A549 (cell line): ENCODE results near the gene VPS13A. TPM values are rescaled to one million over a fixed set of nuclear protein-coding genes. Genes with fewer than 3 reads are reported as not detected.

Source experiments
- ATAC-seq, 2 experiments: fragments of 200-7000 bp in 1 of 2; fragments of >200 bp in 1 of 2; cut with Nextera tagmentation in 1 of 2; cut with Tn5 transposase in 1 of 2; 3 replicates each; pipeline versions ENCODE4 v1.8.0 to v1.9.1; 2018 to 2020; ENCODE audit warnings: mild to moderate bottlenecking in 1 of 2, moderate library complexity in 1 of 2
- CTCF ChIA-PET: fragments of 300-600 bp; sonication (Branson Sonifier 250); formaldehyde crosslinking; extraction: SDS; loops from one replicate; lab custom pipeline; 2021; ENCODE audit warnings: antibody characterized with exemption, inconsistent platforms; lab: Yijun Ruan, JAX
- POLR2A ChIA-PET: fragments of 350-600 bp; formaldehyde crosslinking; extraction: SDS; loops from one replicate; lab custom pipeline; 2021; ENCODE audit warnings: antibody characterized with exemption, inconsistent platforms; lab: Yijun Ruan, JAX
- DNase-seq, 2 experiments: peaks; one replicate each; pipeline versions ENCODE4 v3.0.0 to v3.0.0-alpha.2; 2011 to 2016; ENCODE audit warnings: low read depth in 1 of 2, low spot score in 1 of 2
- FAIRE-seq: peaks from 2 replicates; lab custom pipeline; 2011; peaks lifted over from hg19 to GRCh38; lab: Jason Lieb, UNC
- H3K27ac ChIP-seq, 2 experiments: fragments of >200 bp; sonication (Bioruptor Twin); formaldehyde crosslinking; 3 replicates each; pipeline ENCODE4 v1.5.1; 2016 to 2017
- H3K4me1 ChIP-seq: fragments of >200 bp; sonication (Bioruptor Twin); formaldehyde crosslinking; 3 replicates; pipeline ENCODE4 v1.6.1; 2016
- H3K4me2 ChIP-seq: fragments of >200 bp; sonication (Bioruptor Twin); formaldehyde crosslinking; 3 replicates; pipeline ENCODE4 v1.6.1; 2016
- H3K4me3 ChIP-seq: fragments of >200 bp; sonication (Bioruptor Twin); formaldehyde crosslinking; 3 replicates; pipeline ENCODE4 v1.5.1; 2016
- H3K9me3 ChIP-seq: fragments of >200 bp; sonication (Bioruptor Twin); formaldehyde crosslinking; 3 replicates; pipeline ENCODE4 v1.6.1; 2016
- BHLHE40 ChIP-seq: IDR thresholded peaks from 2 replicates; pipeline ENCODE4 v1.6.1; 2012; ENCODE audit warnings: low read depth, low read length, inconsistent platforms
- CHD2 ChIP-seq: fragments of 150-350 bp; IDR thresholded peaks from 2 replicates; pipeline ENCODE4 v1.6.1; 2014; ENCODE audit warnings: low read length; ENCODE audit not compliant: partially characterized antibody
- EP300 ChIP-seq, 2 experiments: fragments of >200 bp; sonication (Bioruptor Twin); formaldehyde crosslinking; IDR thresholded peaks; 2 replicates in 1 of 2; 3 replicates in 1 of 2; pipeline ENCODE4 v1.6.1; 2016 to 2017
- FOSB ChIP-seq: fragments of 250-450 bp; sonication (Bioruptor Pico); IDR thresholded peaks from 2 replicates; pipeline ENCODE4 v1.5.0; 2020; ENCODE audit warnings: mild to moderate bottlenecking, moderate library complexity
- FOSL2 ChIP-seq, 2 experiments: fragments of 450-650 bp in 1 of 2; fragments of >200 bp in 1 of 2; sonication (Bioruptor Twin) in 1 of 2; formaldehyde crosslinking; IDR thresholded peaks; 2 replicates each; pipeline versions ENCODE4 v1.5.0 to v1.6.1; 2016 to 2020; ENCODE audit warnings: mild to moderate bottlenecking in 1 of 2, moderate library complexity in 1 of 2
- GATA3 ChIP-seq: IDR thresholded peaks from 2 replicates; pipeline ENCODE4 v1.6.1; 2012; ENCODE audit warnings: borderline replicate concordance
- HOXA7 ChIP-seq: fragments of 250-450 bp; sonication (Bioruptor Pico); IDR thresholded peaks from 2 replicates; pipeline ENCODE4 v1.5.0; 2020; ENCODE audit warnings: mild to moderate bottlenecking, moderate library complexity
- MAFK ChIP-seq: fragments of 450-650 bp; IDR thresholded peaks from 2 replicates; pipeline ENCODE4 v1.6.1; 2014; ENCODE audit not compliant: partially characterized antibody
- MAZ ChIP-seq: fragments of 150-350 bp; IDR thresholded peaks from 2 replicates; pipeline ENCODE4 v1.6.1; 2014; ENCODE audit warnings: antibody characterized with exemption, low read depth, low read length, borderline replicate concordance
- MYC ChIP-seq: IDR thresholded peaks from 2 replicates; pipeline ENCODE4 v1.6.1; 2012; ENCODE audit warnings: mild to moderate bottlenecking, inconsistent platforms, low read length, improper control_type of control experiment, borderline replicate concordance
- NFE2L2 ChIP-seq: fragments of 150-350 bp; conservative IDR thresholded peaks from 2 replicates; pipeline ENCODE4 v1.6.1; 2014; ENCODE audit warnings: low read length
- PHF8 ChIP-seq: fragments of 200-600 bp; sonication (generic); IDR thresholded peaks from 2 replicates; pipeline ENCODE4 v1.6.1; 2016; ENCODE audit warnings: low read depth, mild to moderate bottlenecking, antibody characterized with exemption, moderate library complexity, borderline replicate concordance
- POLR2AphosphoS2 ChIP-seq: conservative IDR thresholded peaks from 2 replicates; pipeline ENCODE4 v1.6.1; 2012; ENCODE audit warnings: low read length, improper control_type of control experiment, inconsistent platforms
- RAD21 ChIP-seq, 2 experiments: fragments of >200 bp in 1 of 2; sonication (Bioruptor Twin) in 1 of 2; formaldehyde crosslinking in 1 of 2; IDR thresholded peaks in 1 of 2; conservative IDR thresholded peaks in 1 of 2; 2 replicates in 1 of 2; 3 replicates in 1 of 2; pipeline ENCODE4 v1.6.1; 2012 to 2018; ENCODE audit warnings: inconsistent platforms in 1 of 2
- RFX5 ChIP-seq: fragments of 450-650 bp; IDR thresholded peaks from 2 replicates; pipeline ENCODE4 v1.7.1; 2014; ENCODE audit warnings: antibody characterized with exemption, mild to moderate bottlenecking, moderate library complexity
- RNF2 ChIP-seq: fragments of 200-600 bp; sonication (generic); IDR thresholded peaks from 2 replicates; pipeline ENCODE4 v1.6.1; 2016; ENCODE audit warnings: low read depth, mild to moderate bottlenecking, antibody characterized with exemption, moderate library complexity, borderline replicate concordance
- TFCP2L1 ChIP-seq: fragments of 250-450 bp; sonication (Bioruptor Pico); IDR thresholded peaks from 2 replicates; pipeline ENCODE4 v1.5.0; 2021; ENCODE audit warnings: mild to moderate bottlenecking
- ZC3H11A ChIP-seq: fragments of 450-650 bp; IDR thresholded peaks from 2 replicates; pipeline ENCODE4 v1.6.1; 2014; ENCODE audit warnings: antibody characterized with exemption, mild to moderate bottlenecking
- WGBS: methylation state at CpG from one replicate; pipeline ENCODE4 v1.1.6; 2017; ENCODE audit errors: missing lambda C conversion rate; 5-methylcytosine and 5-hydroxymethylcytosine counted together
- polyA plus RNA-seq, 4 experiments: library from polyadenylated mRNA; depleted of rRNA in 3 of 4; stranded (reverse); fragments of >200 nt; fragmentation: RNase III in 1 of 4; extraction: RNeasy Plus Mini Kit Qiagen cat#74134 plus additional on column Dnase treatment in 1 of 4; gene quantifications; 2 replicates in 3 of 4; 3 replicates in 1 of 4; pipeline ENCODE4 v1.2.3, GENCODE V29; 2011 to 2017
- TF ChIP-seq, protein P1 (sequence below): fragments of >200 bp; sonication (Bioruptor Twin); formaldehyde crosslinking; IDR thresholded peaks from 3 replicates; pipeline ENCODE4 v1.6.1; 2016
- TF ChIP-seq, protein P2 (sequence below): fragments of >200 bp; sonication (Bioruptor Twin); formaldehyde crosslinking; IDR thresholded peaks from 3 replicates; pipeline ENCODE4 v1.5.1; 2016
- TF ChIP-seq, protein P3 (sequence below): IDR thresholded peaks from 2 replicates; pipeline ENCODE4 v1.6.1; 2012
- TF ChIP-seq, protein P4 (sequence below): fragments of 150-350 bp; IDR thresholded peaks from 2 replicates; pipeline ENCODE4 v1.6.1; 2014; ENCODE audit warnings: low read depth, mild to moderate bottlenecking, low read length
- TF ChIP-seq, protein P5 (sequence below): IDR thresholded peaks from 2 replicates; pipeline ENCODE4 v1.6.1; 2012
- TF ChIP-seq, protein P6 (sequence below): fragments of 200-600 bp; sonication (generic); IDR thresholded peaks from 2 replicates; pipeline ENCODE4 v1.6.1; 2016; ENCODE audit warnings: antibody characterized with exemption, mild to moderate bottlenecking, moderate library complexity

Gene VPS13A
- polyA plus RNA-seq, 2 of the 4 experiments (the other 2 are of a cell fraction): 12.3 to 66.6 TPM

- ATAC-seq (no peak), DNase-seq (no peak), FAIRE-seq (no peak)
- H3K27ac ChIP-seq: no peak overlapping the region
- TF ChIP-seq, protein P1, sequence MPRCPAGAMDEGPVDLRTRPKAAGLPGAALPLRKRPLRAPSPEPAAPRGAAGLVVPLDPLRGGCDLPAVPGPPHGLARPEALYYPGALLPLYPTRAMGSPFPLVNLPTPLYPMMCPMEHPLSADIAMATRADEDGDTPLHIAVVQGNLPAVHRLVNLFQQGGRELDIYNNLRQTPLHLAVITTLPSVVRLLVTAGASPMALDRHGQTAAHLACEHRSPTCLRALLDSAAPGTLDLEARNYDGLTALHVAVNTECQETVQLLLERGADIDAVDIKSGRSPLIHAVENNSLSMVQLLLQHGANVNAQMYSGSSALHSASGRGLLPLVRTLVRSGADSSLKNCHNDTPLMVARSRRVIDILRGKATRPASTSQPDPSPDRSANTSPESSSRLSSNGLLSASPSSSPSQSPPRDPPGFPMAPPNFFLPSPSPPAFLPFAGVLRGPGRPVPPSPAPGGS: no peak
- TF ChIP-seq, protein P2, sequence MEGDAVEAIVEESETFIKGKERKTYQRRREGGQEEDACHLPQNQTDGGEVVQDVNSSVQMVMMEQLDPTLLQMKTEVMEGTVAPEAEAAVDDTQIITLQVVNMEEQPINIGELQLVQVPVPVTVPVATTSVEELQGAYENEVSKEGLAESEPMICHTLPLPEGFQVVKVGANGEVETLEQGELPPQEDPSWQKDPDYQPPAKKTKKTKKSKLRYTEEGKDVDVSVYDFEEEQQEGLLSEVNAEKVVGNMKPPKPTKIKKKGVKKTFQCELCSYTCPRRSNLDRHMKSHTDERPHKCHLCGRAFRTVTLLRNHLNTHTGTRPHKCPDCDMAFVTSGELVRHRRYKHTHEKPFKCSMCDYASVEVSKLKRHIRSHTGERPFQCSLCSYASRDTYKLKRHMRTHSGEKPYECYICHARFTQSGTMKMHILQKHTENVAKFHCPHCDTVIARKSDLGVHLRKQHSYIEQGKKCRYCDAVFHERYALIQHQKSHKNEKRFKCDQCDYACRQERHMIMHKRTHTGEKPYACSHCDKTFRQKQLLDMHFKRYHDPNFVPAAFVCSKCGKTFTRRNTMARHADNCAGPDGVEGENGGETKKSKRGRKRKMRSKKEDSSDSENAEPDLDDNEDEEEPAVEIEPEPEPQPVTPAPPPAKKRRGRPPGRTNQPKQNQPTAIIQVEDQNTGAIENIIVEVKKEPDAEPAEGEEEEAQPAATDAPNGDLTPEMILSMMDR: no peak
- TF ChIP-seq MAFK: no peak
- TF ChIP-seq PHF8: no peak
- TF ChIP-seq POLR2AphosphoS2: no peak
- no peak for TF ChIP-seq RAD21 (conservative IDR thresholded peaks at IDR 0.05 in 1 of 2, IDR thresholded peaks at IDR 0.05 in 1 of 2)
- no peak for TF ChIP-seq CHD2
- TF ChIP-seq TFCP2L1 (CRISPR knock-in tag): no peak
- no peak for TF ChIP-seq MYC
- no peak for TF ChIP-seq FOSL2 (IDR thresholded peaks at IDR 0.05)
- no peak for TF ChIP-seq FOSL2 (CRISPR knock-in tag; IDR thresholded peaks at IDR 0.05)
- TF ChIP-seq RNF2: no peak
- no peak for TF ChIP-seq EP300 (IDR thresholded peaks at IDR 0.05)
- TF ChIP-seq, protein P3, sequence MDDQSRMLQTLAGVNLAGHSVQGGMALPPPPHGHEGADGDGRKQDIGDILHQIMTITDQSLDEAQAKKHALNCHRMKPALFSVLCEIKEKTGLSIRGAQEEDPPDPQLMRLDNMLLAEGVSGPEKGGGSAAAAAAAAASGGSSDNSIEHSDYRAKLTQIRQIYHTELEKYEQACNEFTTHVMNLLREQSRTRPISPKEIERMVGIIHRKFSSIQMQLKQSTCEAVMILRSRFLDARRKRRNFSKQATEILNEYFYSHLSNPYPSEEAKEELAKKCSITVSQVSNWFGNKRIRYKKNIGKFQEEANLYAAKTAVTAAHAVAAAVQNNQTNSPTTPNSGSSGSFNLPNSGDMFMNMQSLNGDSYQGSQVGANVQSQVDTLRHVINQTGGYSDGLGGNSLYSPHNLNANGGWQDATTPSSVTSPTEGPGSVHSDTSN: no peak
- TF ChIP-seq, protein P4, sequence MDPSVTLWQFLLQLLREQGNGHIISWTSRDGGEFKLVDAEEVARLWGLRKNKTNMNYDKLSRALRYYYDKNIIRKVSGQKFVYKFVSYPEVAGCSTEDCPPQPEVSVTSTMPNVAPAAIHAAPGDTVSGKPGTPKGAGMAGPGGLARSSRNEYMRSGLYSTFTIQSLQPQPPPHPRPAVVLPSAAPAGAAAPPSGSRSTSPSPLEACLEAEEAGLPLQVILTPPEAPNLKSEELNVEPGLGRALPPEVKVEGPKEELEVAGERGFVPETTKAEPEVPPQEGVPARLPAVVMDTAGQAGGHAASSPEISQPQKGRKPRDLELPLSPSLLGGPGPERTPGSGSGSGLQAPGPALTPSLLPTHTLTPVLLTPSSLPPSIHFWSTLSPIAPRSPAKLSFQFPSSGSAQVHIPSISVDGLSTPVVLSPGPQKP: no peak
- TF ChIP-seq FOSB (CRISPR knock-in tag): no peak
- TF ChIP-seq, protein P5, sequence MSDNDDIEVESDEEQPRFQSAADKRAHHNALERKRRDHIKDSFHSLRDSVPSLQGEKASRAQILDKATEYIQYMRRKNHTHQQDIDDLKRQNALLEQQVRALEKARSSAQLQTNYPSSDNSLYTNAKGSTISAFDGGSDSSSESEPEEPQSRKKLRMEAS: no peak
- no peak overlapping the region for H3K4me2 ChIP-seq
- ChIA-PET POLR2A (no interaction called here), CTCF (interaction anchor here (0.6 to 14.5 kb wide), 4 partner anchors 9 to 317 kb away, joined by 3 to 238 read pairs (median 68); no protein-coding TSS in a partner anchor)
- H3K4me3 ChIP-seq: no peak overlapping the region
- no peaks in the 10 kb centered on the region for H3K9me3 ChIP-seq
- WGBS: 74% methylated on average over 3 of the region's 3 CpGs
- H3K4me1 ChIP-seq: no peaks in the 10 kb centered on the region
Measured at GRCh38 chr9:77435688-77436087, 258.4 kb downstream of the VPS13A start.

DNA sequence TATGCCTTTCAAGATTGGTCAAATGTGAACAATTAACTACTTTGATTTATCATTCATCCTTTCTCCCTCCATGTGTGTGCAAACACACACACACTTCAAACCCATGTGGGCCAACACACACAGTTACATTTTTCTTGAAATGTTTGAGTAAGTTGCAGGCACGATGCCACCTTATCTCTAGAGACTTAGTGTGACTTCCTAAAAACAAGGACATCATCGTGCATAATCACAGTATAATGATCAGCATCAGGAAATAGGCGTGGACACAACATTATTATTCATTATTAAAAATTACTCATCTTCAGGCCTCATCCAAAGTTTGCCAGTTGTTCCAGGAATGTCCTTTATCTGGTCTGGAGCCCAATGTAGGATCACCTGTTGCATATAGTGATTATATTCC, 261.3 kb downstream of the VPS13A start:
- no peaks in the 10 kb centered on the region for H3K9me3 ChIP-seq
- ChIA-PET CTCF (interaction anchor here (0.6 to 14.5 kb wide), 2 partner anchors 20 to 327 kb away, joined by 3 to 238 read pairs; no protein-coding TSS in a partner anchor), POLR2A (no interaction called here)
- ATAC-seq (no peak), FAIRE-seq (no peak), DNase-seq (no peak)
- no peaks in the 10 kb centered on the region for H3K4me1 ChIP-seq
- no peak overlapping the region for H3K4me2 ChIP-seq
- TF ChIP-seq, protein P6, sequence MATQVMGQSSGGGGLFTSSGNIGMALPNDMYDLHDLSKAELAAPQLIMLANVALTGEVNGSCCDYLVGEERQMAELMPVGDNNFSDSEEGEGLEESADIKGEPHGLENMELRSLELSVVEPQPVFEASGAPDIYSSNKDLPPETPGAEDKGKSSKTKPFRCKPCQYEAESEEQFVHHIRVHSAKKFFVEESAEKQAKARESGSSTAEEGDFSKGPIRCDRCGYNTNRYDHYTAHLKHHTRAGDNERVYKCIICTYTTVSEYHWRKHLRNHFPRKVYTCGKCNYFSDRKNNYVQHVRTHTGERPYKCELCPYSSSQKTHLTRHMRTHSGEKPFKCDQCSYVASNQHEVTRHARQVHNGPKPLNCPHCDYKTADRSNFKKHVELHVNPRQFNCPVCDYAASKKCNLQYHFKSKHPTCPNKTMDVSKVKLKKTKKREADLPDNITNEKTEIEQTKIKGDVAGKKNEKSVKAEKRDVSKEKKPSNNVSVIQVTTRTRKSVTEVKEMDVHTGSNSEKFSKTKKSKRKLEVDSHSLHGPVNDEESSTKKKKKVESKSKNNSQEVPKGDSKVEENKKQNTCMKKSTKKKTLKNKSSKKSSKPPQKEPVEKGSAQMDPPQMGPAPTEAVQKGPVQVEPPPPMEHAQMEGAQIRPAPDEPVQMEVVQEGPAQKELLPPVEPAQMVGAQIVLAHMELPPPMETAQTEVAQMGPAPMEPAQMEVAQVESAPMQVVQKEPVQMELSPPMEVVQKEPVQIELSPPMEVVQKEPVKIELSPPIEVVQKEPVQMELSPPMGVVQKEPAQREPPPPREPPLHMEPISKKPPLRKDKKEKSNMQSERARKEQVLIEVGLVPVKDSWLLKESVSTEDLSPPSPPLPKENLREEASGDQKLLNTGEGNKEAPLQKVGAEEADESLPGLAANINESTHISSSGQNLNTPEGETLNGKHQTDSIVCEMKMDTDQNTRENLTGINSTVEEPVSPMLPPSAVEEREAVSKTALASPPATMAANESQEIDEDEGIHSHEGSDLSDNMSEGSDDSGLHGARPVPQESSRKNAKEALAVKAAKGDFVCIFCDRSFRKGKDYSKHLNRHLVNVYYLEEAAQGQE: no peak
- no peak for TF ChIP-seq CHD2
- no peak for TF ChIP-seq GATA3
- no peak for TF ChIP-seq RFX5
- no peak for TF ChIP-seq HOXA7 (CRISPR knock-in tag)
- TF ChIP-seq MAZ: no peak
- TF ChIP-seq ZC3H11A: no peak
- no peak for TF ChIP-seq NFE2L2
- TF ChIP-seq, protein P5: no peak
- TF ChIP-seq BHLHE40: no peak
- TF ChIP-seq PHF8: no peak
- no peak overlapping the region for H3K4me3 ChIP-seq
- 70% methylated on average over 3 of the region's 3 CpGs for WGBS
- no peak overlapping the region for H3K27ac ChIP-seq
